Neuronal stem cell (in vitro differentiated cells): ENCODE data around the gene TMEM163.

ENCODE experiments used
- DNase-seq: peaks from one replicate; pipeline ENCODE4 v3.0.0-alpha.2; 2013; ENCODE audit warnings: low spot score
- H2AFZ ChIP-seq: one replicate; pipeline ENCODE4 v1.6.1; 2013; ENCODE audit warnings: mild to moderate bottlenecking, low read length, inconsistent platforms
- H2AK5ac ChIP-seq: 2 replicates; pipeline ENCODE4 v1.6.1; 2013; ENCODE audit warnings: low read depth, mild to moderate bottlenecking, inconsistent platforms, low read length, moderate library complexity, mixed read lengths
- H2BK120ac ChIP-seq: 2 replicates; pipeline ENCODE4 v1.6.1; 2013; ENCODE audit warnings: low read depth, mild to moderate bottlenecking, inconsistent platforms, low read length, moderate library complexity, mixed read lengths
- H2BK12ac ChIP-seq: one replicate; pipeline ENCODE4 v1.6.1; 2013; ENCODE audit warnings: low read length, inconsistent platforms
- H2BK15ac ChIP-seq: 2 replicates; pipeline ENCODE4 v1.6.1; 2013; ENCODE audit warnings: mild to moderate bottlenecking, low read length, inconsistent platforms, mixed read lengths
- H2BK5ac ChIP-seq: one replicate; pipeline ENCODE4 v1.6.1; 2013; ENCODE audit warnings: inconsistent platforms, mild to moderate bottlenecking, low read length, moderate library complexity
- H3K14ac ChIP-seq: one replicate; pipeline ENCODE4 v1.6.1; 2013; ENCODE audit warnings: low read length, inconsistent platforms
- H3K18ac ChIP-seq: 2 replicates; pipeline ENCODE4 v1.6.1; 2013; ENCODE audit warnings: low read length, inconsistent platforms
- H3K23ac ChIP-seq: 2 replicates; pipeline ENCODE4 v1.6.1; 2013; ENCODE audit warnings: low read depth, mild to moderate bottlenecking, mixed read lengths, low read length, inconsistent platforms; ENCODE audit not compliant: poor library complexity
- H3K27ac ChIP-seq: replicated peaks from 3 replicates; pipeline ENCODE4 v1.5.1; 2013; ENCODE audit warnings: low read length, inconsistent platforms
- H3K27me3 ChIP-seq, 3 experiments: 2 replicates each; pipeline ENCODE4 v1.6.1; 2013; ENCODE audit warnings: low read length in 3 of 3, mild to moderate bottlenecking in 2 of 3, inconsistent platforms in 1 of 3, low read depth in 1 of 3, mixed read lengths in 1 of 3, moderate library complexity in 1 of 3; ENCODE audit not compliant: control insufficient read depth in 3 of 3, insufficient read depth in 3 of 3
- H3K36me3 ChIP-seq, 2 donors: replicated peaks in 1 of 2; 2 replicates each; pipeline ENCODE4 v1.6.1; 2013; ENCODE audit warnings: low read length in 2 of 2; ENCODE audit not compliant: control insufficient read depth in 2 of 2, insufficient read depth in 2 of 2
- H3K4ac ChIP-seq: 2 replicates; pipeline ENCODE4 v1.6.1; 2013; ENCODE audit warnings: inconsistent platforms, mild to moderate bottlenecking, low read length, moderate library complexity
- H3K4me1 ChIP-seq, 2 donors: 1 replicate in 1 of 2; 2 replicates in 1 of 2; pipeline ENCODE4 v1.6.1; 2013; ENCODE audit warnings: low read length in 2 of 2, low read depth in 1 of 2; ENCODE audit not compliant: control insufficient read depth in 2 of 2, insufficient read depth in 1 of 2
- H3K4me2 ChIP-seq: one replicate; pipeline ENCODE4 v1.6.1; 2013; ENCODE audit warnings: mild to moderate bottlenecking, low read length, inconsistent platforms; ENCODE audit not compliant: insufficient read depth, poor library complexity, severe bottlenecking
- H3K4me3 ChIP-seq, 2 donors: 2 replicates each; pipeline ENCODE4 v1.5.1; 2013; ENCODE audit warnings: low read length in 2 of 2, mild to moderate bottlenecking in 2 of 2, inconsistent platforms in 1 of 2, moderate library complexity in 1 of 2
- H3K79me1 ChIP-seq: one replicate; pipeline ENCODE4 v1.6.1; 2013; ENCODE audit warnings: low read depth, mild to moderate bottlenecking, inconsistent platforms, low read length, moderate library complexity
- H3K9ac ChIP-seq: one replicate; pipeline ENCODE4 v1.6.1; 2013; ENCODE audit warnings: mild to moderate bottlenecking, low read depth, low read length, inconsistent platforms; ENCODE audit not compliant: poor library complexity
- H3K9me3 ChIP-seq, 2 donors: replicated peaks in 1 of 2; 2 replicates each; pipeline versions ENCODE3 to v1.6.1; 2013; ENCODE audit warnings: low read length in 2 of 2, mild to moderate bottlenecking in 2 of 2, inconsistent platforms in 1 of 2, low read depth in 1 of 2, mixed read lengths in 1 of 2, moderate library complexity in 1 of 2; ENCODE audit not compliant: control insufficient read depth in 2 of 2, insufficient read depth in 1 of 2
- H4K8ac ChIP-seq: one replicate; pipeline ENCODE4 v1.6.1; 2013; ENCODE audit warnings: low read depth, mild to moderate bottlenecking, inconsistent platforms, low read length, moderate library complexity
- H4K91ac ChIP-seq: one replicate; pipeline ENCODE4 v1.6.1; 2013; ENCODE audit warnings: low read length, low read depth, mild to moderate bottlenecking, inconsistent platforms; ENCODE audit not compliant: poor library complexity
- WGBS, 2 donors: extraction: QIAGEN DNeasy Blood & Tissue Kit; methylation state at CpG; one replicate each; pipeline ENCODE4 v1.1.7; 2013; ENCODE audit warnings: missing lambda C conversion rate in 2 of 2, mixed read lengths in 1 of 2; ENCODE audit not compliant: insufficient read length in 2 of 2, insufficient replicate concordance in 1 of 2; ENCODE audit errors: extremely low coverage in 2 of 2; 5-methylcytosine and 5-hydroxymethylcytosine counted together

The TMEM163 gene

GRCh38 chr2:134417968-134418582 lies 300.7 kb downstream of the TMEM163 start:
- no CpG with 5 or more reads among the region's 5 CpGs for WGBS, 2 donors

GRCh38 chr2:134416637-134417036 lies 302.2 kb downstream of the TMEM163 start:
- H2BK15ac ChIP-seq: no peak overlapping the region
- WGBS, 2 donors: no CpG with 5 or more reads among the region's 1 CpG
- no peaks in the 10 kb centered on the region for H3K9me3 ChIP-seq
- no peak overlapping the region for H3K4me2 ChIP-seq
- no peak overlapping the region for H3K23ac ChIP-seq
- no peak overlapping the region for H3K14ac ChIP-seq
- H3K4me3 ChIP-seq: no peak overlapping the region
- no peaks in the 10 kb centered on the region for H3K27me3 ChIP-seq
- no peak overlapping the region for H2BK12ac ChIP-seq
- H4K91ac ChIP-seq: no peak overlapping the region
- H3K18ac ChIP-seq: no peak overlapping the region
- H2BK120ac ChIP-seq: no peak overlapping the region
- H3K9ac ChIP-seq: no peak overlapping the region
- H3K79me1 ChIP-seq: no peaks in the 10 kb centered on the region
- no peak overlapping the region for H2AK5ac ChIP-seq
- peaks cover 3 to 5% of the 10 kb centered on the region in 2 donors for H3K4me1 ChIP-seq
- H3K36me3 ChIP-seq: peaks cover 0 to 9% of the 10 kb centered on the region in 2 donors
- no peak overlapping the region for H2BK5ac ChIP-seq
- no peak overlapping the region for H3K4ac ChIP-seq
- H4K8ac ChIP-seq: no peak overlapping the region
- no peak overlapping the region for H3K27ac ChIP-seq
- H2AFZ ChIP-seq: no peak overlapping the region
- no peak for DNase-seq

More at GRCh38 chr2:134417968-134418582, 300.7 kb downstream of the TMEM163 start:
- no peaks in the 10 kb centered on the region for H3K9me3 ChIP-seq
- no peak overlapping the region for H4K8ac ChIP-seq
- H3K4me2 ChIP-seq: no peak overlapping the region
- no peak overlapping the region for H3K18ac ChIP-seq
- DNase-seq: no peak
- no peak overlapping the region for H2BK120ac ChIP-seq
- H3K79me1 ChIP-seq: no peaks in the 10 kb centered on the region
- no peak overlapping the region for H2AK5ac ChIP-seq
- H3K36me3 ChIP-seq: peaks cover 0 to 11% of the 10 kb centered on the region in 2 donors
- no peak overlapping the region for H3K4me3 ChIP-seq
- H2AFZ ChIP-seq: no peak overlapping the region
- H2BK15ac ChIP-seq: no peak overlapping the region
- no peaks in the 10 kb centered on the region for H3K27me3 ChIP-seq
- H3K4ac ChIP-seq: no peak overlapping the region
- no peak overlapping the region for H2BK5ac ChIP-seq
- H2BK12ac ChIP-seq: no peak overlapping the region
- H3K4me1 ChIP-seq: no peaks in the 10 kb centered on the region
- H3K14ac ChIP-seq: no peak overlapping the region
- H3K9ac ChIP-seq: no peak overlapping the region
- no peak overlapping the region for H3K27ac ChIP-seq
- no peak overlapping the region for H3K23ac ChIP-seq
- no peak overlapping the region for H4K91ac ChIP-seq

- Histone ChIP-seq H4K8ac (no peak overlapping the region), H3K23ac (no peak overlapping the region), H2BK5ac (no peak overlapping the region), H3K4me1 (peaks cover 7 to 11% of the 10 kb centered on the region in 2 donors), H3K14ac (no peak overlapping the region), H3K9me3 (no peaks in the 10 kb centered on the region), H4K91ac (no peak overlapping the region), H3K9ac (no peak overlapping the region), H3K79me1 (no peaks in the 10 kb centered on the region), H3K27ac (no peak overlapping the region), H3K27me3 (no peaks in the 10 kb centered on the region), H3K4me3 (no peak overlapping the region), H2BK15ac (no peak overlapping the region), H3K36me3 (peaks cover 0 to 9% of the 10 kb centered on the region in 2 donors), H3K18ac (no peak overlapping the region), H2BK12ac (no peak overlapping the region), H3K4ac (no peak overlapping the region), H2BK120ac (no peak overlapping the region), H2AFZ (no peak overlapping the region), H2AK5ac (no peak overlapping the region), H3K4me2 (no peak overlapping the region)
- no CpG with 5 or more reads among the region's 2 CpGs for WGBS, 2 donors
- no peak for DNase-seq
Observed at GRCh38 chr2:134416018-134416417, 302.8 kb downstream of the TMEM163 start.

- H2BK5ac ChIP-seq: no peak overlapping the region
- no peak overlapping the region for H2AFZ ChIP-seq
- peaks cover 0 to 9% of the 10 kb centered on the region in 2 donors for H3K36me3 ChIP-seq
- H3K23ac ChIP-seq: no peak overlapping the region
- H2BK15ac ChIP-seq: no peak overlapping the region
- no peak overlapping the region for H4K91ac ChIP-seq
- peaks cover 7 to 12% of the 10 kb centered on the region in 2 donors for H3K4me1 ChIP-seq
- H3K79me1 ChIP-seq: no peaks in the 10 kb centered on the region
- no peak overlapping the region for H2BK120ac ChIP-seq
- H3K27me3 ChIP-seq: no peaks in the 10 kb centered on the region
- H2BK12ac ChIP-seq: no peak overlapping the region
- no peak for DNase-seq
- H3K4ac ChIP-seq: no peak overlapping the region
- no peak overlapping the region for H3K4me3 ChIP-seq
- H2AK5ac ChIP-seq: no peak overlapping the region
- H3K18ac ChIP-seq: no peak overlapping the region
- no peak overlapping the region for H4K8ac ChIP-seq
- no peak overlapping the region for H3K9ac ChIP-seq
- no peak overlapping the region for H3K27ac ChIP-seq
- no CpG with 5 or more reads among the region's 2 CpGs for WGBS, 2 donors
- no peaks in the 10 kb centered on the region for H3K9me3 ChIP-seq
- no peak overlapping the region for H3K14ac ChIP-seq
- H3K4me2 ChIP-seq: no peak overlapping the region
Observed at GRCh38 chr2:134413912-134414311, 304.9 kb downstream of the TMEM163 start.
